Measurements from ENCODE around the gene STUB1. TPM values are rescaled to one million over a fixed set of nuclear protein-coding genes. Genes with fewer than 3 reads are reported as not detected.

Gene STUB1
- total and polyA plus RNA-seq, 12 donors: 92.7 to 165 (median 116) TPM

- Histone ChIP-seq H3K27me3 (peaks cover 0 to 22% (median 0%) of the 10 kb centered on the region in 7 donors), H3K36me3 (peaks cover 0 to 24% (median 18%) of the 10 kb centered on the region in 9 donors), H3K27ac (peak overlapping the region; percentile 54 to 97 (median 91)), H3K4me3 (peak overlapping the region; percentile 19 to 95 (median 68)), H3K9me3 (no peaks in the 10 kb centered on the region), H3K4me1 (peaks cover 30 to 60% (median 51%) of the 10 kb centered on the region in 9 donors)
- WGBS, 2 donors: 22 to 24% methylated on average over 52 of the region's 52 CpGs
- TF ChIP-seq CTCF (IDR thresholded peaks at IDR 0.05): no peak
- intact Hi-C loops (cut with DNase I): no loop called here
- peak; percentile 74 to 82 for DNase-seq
- peak; percentile 17 to 59 (median 40) for ATAC-seq
These were observed 1.1 kb upstream of the STUB1 start for GRCh38 chr16:678858-679813.

- H3K9me3 ChIP-seq: no peaks in the 10 kb centered on the region
- 0% methylated on average over 38 of the region's 38 CpGs for WGBS, 2 donors
- ATAC-seq: no peak
- H3K4me1 ChIP-seq: peaks cover 33 to 60% (median 50%) of the 10 kb centered on the region in 9 donors
- peaks cover 0 to 17% (median 0%) of the 10 kb centered on the region in 7 donors for H3K27me3 ChIP-seq
- no peak for TF ChIP-seq CTCF (IDR thresholded peaks at IDR 0.05)
- peak overlapping the region; percentile 66 to 99 (median 96) for H3K27ac ChIP-seq
- no peak for DNase-seq
- intact Hi-C loops (cut with DNase I): loop anchor here in 1 of 10 donors (2.0 kb wide), 1 partner anchor 40 kb away; the partner anchor contains the start of gene ANTKMT
- H3K4me3 ChIP-seq: peak overlapping the region; percentile 50 to 95 (median 71)
- peaks cover 0 to 28% (median 18%) of the 10 kb centered on the region in 9 donors for H3K36me3 ChIP-seq
These were observed 375 bp downstream of the STUB1 start for GRCh38 chr16:680625-680945.

GRCh38 chr16:680967-681745, 946 bp downstream of the STUB1 start:
- 45% methylated on average over 44 of the region's 44 CpGs for WGBS, 2 donors
- H3K4me3 ChIP-seq: peak overlapping the region; percentile 50 to 95 (median 71)
- peak in 2 of 9 donors; percentile 10 to 15 for TF ChIP-seq CTCF (IDR thresholded peaks at IDR 0.05)
- ATAC-seq: no peak
- no peaks in the 10 kb centered on the region for H3K9me3 ChIP-seq
- H3K36me3 ChIP-seq: peaks cover 0 to 29% (median 19%) of the 10 kb centered on the region in 9 donors
- H3K27me3 ChIP-seq: peaks cover 0 to 11% (median 0%) of the 10 kb centered on the region in 7 donors
- peak overlapping the region in 9 of 10 donors; percentile 92 to 99 (median 97) for H3K27ac ChIP-seq
- DNase-seq: peak in 1 of 2 donors; percentile 54
- intact Hi-C loops (cut with DNase I): loop anchor here in 1 of 10 donors (2.0 kb wide), 1 partner anchor 40 kb away; the partner anchor contains the start of gene ANTKMT
- H3K4me1 ChIP-seq: peaks cover 33 to 60% (median 50%) of the 10 kb centered on the region in 9 donors
